Stimulated activated CD4-positive, alpha-beta T cell treated with anti-CD3 and anti-CD28 coated beads, Interleukin-2, amount 100 ng/mL, for 4 hours (primary cell): ENCODE data around the gene MBP.
"Not testable (repeated sequence)": the region's sequence is repeated elsewhere in the genome, so short reads cannot be mapped to it uniquely, and the experiment has no call there.

Source experiments
- DNase-seq: peaks from one replicate; pipeline ENCODE4 v3.0.0-alpha.2; 2020; ENCODE audit warnings: low read depth

The MBP gene

GRCh38 chr18:76970770-76971559 lies 161.6 kb downstream of the MBP start:
- DNase-seq: no peak

GRCh38 chr18:76967721-76968472 lies 164.7 kb downstream of the MBP start:
- no peak for DNase-seq

GRCh38 chr18:76967299-76967698 lies 165.3 kb downstream of the MBP start:
- not testable (repeated sequence) for DNase-seq

- not testable (repeated sequence) for DNase-seq
Observed at GRCh38 chr18:76965555-76966151, 166.9 kb downstream of the MBP start.

- no peak for DNase-seq
Observed at GRCh38 chr18:76963936-76964335, 168.6 kb downstream of the MBP start.

GRCh38 chr18:76962851-76963250 lies 169.7 kb downstream of the MBP start:
- DNase-seq: no peak

GRCh38 chr18:76960528-76961035 lies 172.0 kb downstream of the MBP start:
- DNase-seq: no peak

- no peak for DNase-seq
Observed at GRCh38 chr18:76959605-76960004, 173.0 kb downstream of the MBP start.

- no peak for DNase-seq
Observed at GRCh38 chr18:76958692-76959341, 173.8 kb downstream of the MBP start.

GRCh38 chr18:76957384-76958355 lies 174.9 kb downstream of the MBP start:
- no peak for DNase-seq

GRCh38 chr18:76956648-76957047 lies 175.9 kb downstream of the MBP start:
- no peak for DNase-seq

GRCh38 chr18:76955524-76956170 lies 176.9 kb downstream of the MBP start:
- no peak for DNase-seq

- DNase-seq: no peak
Observed at GRCh38 chr18:76953583-76954233, 178.9 kb downstream of the MBP start.

GRCh38 chr18:76953156-76953555 lies 179.4 kb downstream of the MBP start:
- DNase-seq: no peak

- DNase-seq: no peak
Observed at GRCh38 chr18:76952747-76953146, 179.8 kb downstream of the MBP start.

GRCh38 chr18:76951456-76952247 lies 180.9 kb downstream of the MBP start:
- no peak for DNase-seq

GRCh38 chr18:76948345-76948744 lies 184.2 kb downstream of the MBP start:
- DNase-seq: no peak

- not testable (repeated sequence) for DNase-seq
Observed at GRCh38 chr18:76944346-76944745, 188.2 kb downstream of the MBP start.
